Endothelial cell of umbilical vein (primary cell): Measurements from ENCODE around the gene NXPE2. TPM values are rescaled to one million over a fixed set of nuclear protein-coding genes. Genes with fewer than 3 reads are reported as not detected.

Source experiments
- BruUV-seq: library from RNA; stranded (reverse); fragments of 400-500 nt; replicated peaks from 2 replicates; lab custom pipeline; 2021; lab: Mats Ljungman, UMichigan
- CTCF ChIA-PET: fragments of 300-600, 350-600 bp; sonication (Branson Sonifier 250); formaldehyde crosslinking; loops from one replicate; lab custom pipeline; 2021; ENCODE audit warnings: antibody characterized with exemption, inconsistent platforms; lab: Charles Lee
- POLR2A ChIA-PET: fragments of 300-600, 350-600 bp; sonication (Branson Sonifier 250); formaldehyde crosslinking; loops from one replicate; lab custom pipeline; 2021; ENCODE audit warnings: antibody characterized with exemption, inconsistent platforms; lab: Charles Lee
- DNase-seq: peaks from one replicate; pipeline ENCODE4 v3.0.0-alpha.2; 2011; ENCODE audit warnings: low read depth, low spot score
- FAIRE-seq: peaks from 2 replicates; lab custom pipeline; 2011; peaks lifted over from hg19 to GRCh38; lab: Jason Lieb, UNC
- H2AFZ ChIP-seq: 2 replicates; pipeline ENCODE4 v1.6.0; 2012; ENCODE audit warnings: low read depth, low read length, control low read depth, inconsistent platforms
- H3K27ac ChIP-seq: 2 replicates; pipeline ENCODE4 v1.5.1; 2011; ENCODE audit warnings: low read depth, mild to moderate bottlenecking, control low read depth, low read length, moderate library complexity; ENCODE audit not compliant: insufficient read depth
- H3K27me3 ChIP-seq, 2 experiments: 2 replicates each; pipeline versions ENCODE4 v1.6.0 to v1.6.1; 2011; ENCODE audit warnings: low read length in 2 of 2, mixed read lengths in 1 of 2; ENCODE audit not compliant: control insufficient read depth in 2 of 2, insufficient read depth in 2 of 2
- H3K36me3 ChIP-seq, 2 experiments: 2 replicates in 1 of 2; 3 replicates in 1 of 2; pipeline ENCODE4 v1.5.1; 2011; ENCODE audit warnings: low read length in 2 of 2, mild to moderate bottlenecking in 1 of 2, moderate library complexity in 1 of 2; ENCODE audit not compliant: control insufficient read depth in 2 of 2, insufficient read depth in 2 of 2; ENCODE audit errors: extremely low read depth in 1 of 2
- H3K4me1 ChIP-seq: 3 replicates; pipeline ENCODE4 v1.5.1; 2011; ENCODE audit warnings: mild to moderate bottlenecking, low read length; ENCODE audit not compliant: control insufficient read depth, insufficient read depth; ENCODE audit errors: extremely low read depth
- H3K4me2 ChIP-seq: 2 replicates; pipeline ENCODE4 v1.6.1; 2011; ENCODE audit warnings: low read length, control low read depth, mixed read lengths; ENCODE audit not compliant: insufficient read depth
- H3K4me3 ChIP-seq, 3 experiments: fragments of 200-600 bp in 1 of 3; sonication (generic), shearing (Covaris generic) in 1 of 3; replicated peaks in 1 of 3; 2 replicates each; pipeline ENCODE4 v1.5.1; 2011 to 2016; ENCODE audit warnings: control low read depth in 3 of 3, low read length in 3 of 3, mild to moderate bottlenecking in 2 of 3, inconsistent platforms in 1 of 3, low read depth in 1 of 3, moderate library complexity in 1 of 3; ENCODE audit not compliant: insufficient read depth in 1 of 3
- H3K79me2 ChIP-seq: 2 replicates; pipeline ENCODE4 v1.6.0; 2012; ENCODE audit warnings: low read length, inconsistent platforms; ENCODE audit not compliant: control insufficient read depth, insufficient read depth
- H3K9ac ChIP-seq: replicated peaks from 2 replicates; pipeline ENCODE3; 2011; ENCODE audit warnings: low read length, control low read depth; ENCODE audit not compliant: insufficient read depth; ENCODE audit errors: extremely low read depth
- H3K9me1 ChIP-seq: replicated peaks from 3 replicates; pipeline ENCODE4 v1.6.0; 2011; ENCODE audit warnings: mild to moderate bottlenecking, low read length; ENCODE audit not compliant: control insufficient read depth, insufficient read depth; ENCODE audit errors: extremely low read depth
- H3K9me3 ChIP-seq: replicated peaks from 2 replicates; pipeline ENCODE4 v1.5.1; 2012; ENCODE audit warnings: low read length, inconsistent platforms; ENCODE audit not compliant: control insufficient read depth, insufficient read depth
- H4K20me1 ChIP-seq: replicated peaks from 2 replicates; pipeline ENCODE3; 2011; ENCODE audit warnings: mild to moderate bottlenecking, low read length; ENCODE audit not compliant: control insufficient read depth, insufficient read depth; ENCODE audit errors: extremely low read depth
- EZH2 ChIP-seq: IDR thresholded peaks from 2 replicates; pipeline ENCODE4 v1.6.1; 2012; ENCODE audit warnings: borderline replicate concordance, low read depth, mild to moderate bottlenecking, moderate library complexity, low read length, inconsistent platforms; ENCODE audit not compliant: severe bottlenecking
- GATA2 ChIP-seq: IDR thresholded peaks from 2 replicates; pipeline ENCODE4 v1.7.0; 2011; ENCODE audit warnings: low read depth, mild to moderate bottlenecking, moderate library complexity, mixed read lengths, low read length; ENCODE audit not compliant: insufficient read length, insufficient read depth
- JUN ChIP-seq: IDR thresholded peaks from 2 replicates; pipeline ENCODE4 v1.6.1; 2011; ENCODE audit warnings: borderline replicate concordance, low read depth; ENCODE audit not compliant: insufficient read length, insufficient read depth
- MYC ChIP-seq: IDR thresholded peaks from one replicate; pipeline ENCODE4 v1.6.1; 2011; ENCODE audit warnings: mild to moderate bottlenecking, low read depth, low read length
- POLR2A ChIP-seq: IDR thresholded peaks from 2 replicates; pipeline ENCODE4 v1.6.1; 2012; ENCODE audit warnings: low read depth, mild to moderate bottlenecking, control low read depth, low read length
- POLR2AphosphoS5 ChIP-seq: IDR thresholded peaks from 2 replicates; pipeline ENCODE4 v1.6.1; 2012; ENCODE audit warnings: low read depth, mild to moderate bottlenecking, control low read depth, low read length, moderate library complexity; ENCODE audit not compliant: insufficient read depth
- dilution Hi-C: fragments of 300-500 bp; cut with MboI; formaldehyde crosslinking; loops from one replicate; pipeline ENCODE4 v1.15.0; 2019; ENCODE audit warnings: low sequenced_read_pairs; ENCODE audit not compliant: extremely low pct_ligation_motif_present
- intact Hi-C: fragments of 100-400 bp; cut with micrococcal nuclease; formaldehyde crosslinking; loops from one replicate; pipeline ENCODE4 v1.10.0; 2022
- polyA plus RNA-seq, 4 experiments: library from polyadenylated mRNA; depleted of rRNA in 3 of 4; stranded (reverse) in 3 of 4; unstranded in 1 of 4; fragments of >200 nt; gene quantifications; 2 replicates each; pipeline versions ENCODE4 v1.2.1 to v1.2.3, GENCODE V29; 2011 to 2012; ENCODE audit warnings: missing spikeins in 1 of 4
- total RNA-seq: library from RNA; stranded (reverse); gene quantifications from 2 replicates; pipeline ENCODE4 v1.2.3, GENCODE V29; 2021
- TF ChIP-seq, protein P1 (sequence below): IDR thresholded peaks from 2 replicates; pipeline ENCODE4 v1.6.1; 2011; ENCODE audit not compliant: insufficient read depth, insufficient read length
- TF ChIP-seq, protein P2 (sequence below), 2 donors: IDR thresholded peaks; 1 replicate in 1 of 2; 2 replicates in 1 of 2; pipeline ENCODE4 v1.5.1; 2011; ENCODE audit warnings: low read length in 2 of 2, mild to moderate bottlenecking in 2 of 2, moderate library complexity in 2 of 2, control low read depth in 1 of 2, inconsistent platforms in 1 of 2, low read depth in 1 of 2; ENCODE audit not compliant: insufficient read depth in 1 of 2; ENCODE audit errors: extremely low read depth in 1 of 2

The NXPE2 gene
- total and polyA plus RNA-seq, 2 donors (not counting 3 experiments of a cell fraction or from before 2014, with no cell fraction given): not detected

DNA sequence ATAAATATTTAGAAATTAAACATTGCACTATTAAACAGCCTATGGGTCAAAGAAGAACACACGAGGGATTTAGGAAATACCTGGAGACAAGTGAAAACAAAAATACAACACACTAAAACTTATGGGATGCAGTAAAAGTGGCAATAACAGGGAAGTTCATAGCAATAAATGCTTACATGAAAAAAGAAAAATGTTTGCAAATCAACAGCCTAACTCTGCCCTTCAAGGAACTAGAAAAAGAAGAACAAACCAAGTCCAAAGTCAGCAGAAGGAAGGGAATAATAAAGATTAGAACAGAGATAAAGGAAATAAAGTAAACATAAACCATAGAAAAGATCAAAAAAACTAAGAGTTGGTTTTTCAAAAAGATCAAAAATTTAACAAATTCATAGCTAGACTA, 31.6 kb downstream of the NXPE2 start:
- Histone ChIP-seq H3K4me3 (no peak overlapping the region), H3K27me3 (no peaks in the 10 kb centered on the region), H3K9ac (no peak overlapping the region), H3K4me2 (no peak overlapping the region), H2AFZ (no peak overlapping the region), H4K20me1 (no peaks in the 10 kb centered on the region), H3K4me1 (no peaks in the 10 kb centered on the region), H3K36me3 (no peaks in the 10 kb centered on the region), H3K9me1 (no peaks in the 10 kb centered on the region), H3K9me3 (no peaks in the 10 kb centered on the region), H3K79me2 (no peaks in the 10 kb centered on the region), H3K27ac (no peak overlapping the region)
- BruUV-seq: no TSS peak
- dilution Hi-C loops (no loop called here), intact Hi-C loops (no loop called here)
- DNase-seq (no peak), FAIRE-seq (no peak)
- ChIA-PET CTCF (no interaction called here), POLR2A (no interaction called here)
- TF ChIP-seq MYC (no peak), JUN (no peak), GATA2 (no peak), POLR2A (no peak), POLR2AphosphoS5 (no peak), EZH2 (no peak)
- TF ChIP-seq, protein P1, sequence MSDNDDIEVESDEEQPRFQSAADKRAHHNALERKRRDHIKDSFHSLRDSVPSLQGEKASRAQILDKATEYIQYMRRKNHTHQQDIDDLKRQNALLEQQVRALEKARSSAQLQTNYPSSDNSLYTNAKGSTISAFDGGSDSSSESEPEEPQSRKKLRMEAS: no peak
- TF ChIP-seq, protein P2, sequence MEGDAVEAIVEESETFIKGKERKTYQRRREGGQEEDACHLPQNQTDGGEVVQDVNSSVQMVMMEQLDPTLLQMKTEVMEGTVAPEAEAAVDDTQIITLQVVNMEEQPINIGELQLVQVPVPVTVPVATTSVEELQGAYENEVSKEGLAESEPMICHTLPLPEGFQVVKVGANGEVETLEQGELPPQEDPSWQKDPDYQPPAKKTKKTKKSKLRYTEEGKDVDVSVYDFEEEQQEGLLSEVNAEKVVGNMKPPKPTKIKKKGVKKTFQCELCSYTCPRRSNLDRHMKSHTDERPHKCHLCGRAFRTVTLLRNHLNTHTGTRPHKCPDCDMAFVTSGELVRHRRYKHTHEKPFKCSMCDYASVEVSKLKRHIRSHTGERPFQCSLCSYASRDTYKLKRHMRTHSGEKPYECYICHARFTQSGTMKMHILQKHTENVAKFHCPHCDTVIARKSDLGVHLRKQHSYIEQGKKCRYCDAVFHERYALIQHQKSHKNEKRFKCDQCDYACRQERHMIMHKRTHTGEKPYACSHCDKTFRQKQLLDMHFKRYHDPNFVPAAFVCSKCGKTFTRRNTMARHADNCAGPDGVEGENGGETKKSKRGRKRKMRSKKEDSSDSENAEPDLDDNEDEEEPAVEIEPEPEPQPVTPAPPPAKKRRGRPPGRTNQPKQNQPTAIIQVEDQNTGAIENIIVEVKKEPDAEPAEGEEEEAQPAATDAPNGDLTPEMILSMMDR (IDR thresholded peaks at IDR 0.05; ENCODE audit: extremely low read depth in 1 of 2, insufficient read depth in 1 of 2, low read depth in 1 of 2, low read length in 2 of 2): no peak
